ENCODE data around the gene PHLDB2.

The PHLDB2 gene

DNA sequence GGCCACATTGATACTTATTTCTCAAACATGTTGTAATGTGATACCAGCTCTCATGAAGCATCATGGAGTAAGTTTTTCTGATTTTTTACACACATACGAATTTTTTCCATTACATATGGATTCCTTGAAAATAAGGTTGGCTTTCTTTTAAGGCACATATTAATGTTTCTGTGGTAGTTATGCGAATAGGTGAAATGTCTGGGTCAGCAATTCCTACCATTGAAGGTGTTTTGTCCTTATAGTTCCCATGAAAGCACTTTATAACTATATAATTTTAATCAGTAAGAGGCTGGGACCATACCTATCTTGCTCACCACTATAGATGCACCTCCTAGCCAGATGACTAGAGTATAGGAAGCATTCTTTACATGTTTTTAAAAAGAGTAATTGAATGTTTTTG lies 33.0 kb downstream of the PHLDB2 start:
- no peak overlapping the region for H3K27ac ChIP-seq (replicated peaks; ENCODE audit: low read length)
- no peak overlapping the region for H3K4me3 ChIP-seq (ENCODE audit: low read length in 2 of 2)
- H2BK15ac ChIP-seq (ENCODE audit: low read length): no peak overlapping the region
- no peak overlapping the region for H3K18ac ChIP-seq (ENCODE audit: low read length)
- no peak overlapping the region for H4K91ac ChIP-seq (ENCODE audit: low read depth, low read length, poor library complexity)
- peaks cover 0 to 55% of the 10 kb centered on the region in 2 donors for H3K36me3 ChIP-seq (replicated peaks in 1 of 2; ENCODE audit: control insufficient read depth in 2 of 2, insufficient read depth in 2 of 2, low read length in 2 of 2)
- H2AK5ac ChIP-seq (ENCODE audit: low read depth, low read length): no peak overlapping the region
- no peaks in the 10 kb centered on the region for H3K27me3 ChIP-seq (ENCODE audit: control insufficient read depth in 3 of 3, insufficient read depth in 3 of 3, low read depth in 1 of 3, low read length in 3 of 3)
- H2BK12ac ChIP-seq (ENCODE audit: low read length): no peak overlapping the region
- no peak overlapping the region for H3K4me2 ChIP-seq (ENCODE audit: insufficient read depth, low read length, poor library complexity, severe bottlenecking)
- H3K23ac ChIP-seq (ENCODE audit: low read depth, low read length, poor library complexity): no peak overlapping the region
- H4K8ac ChIP-seq (ENCODE audit: low read depth, low read length): no peak overlapping the region
- no peaks in the 10 kb centered on the region for H3K4me1 ChIP-seq (ENCODE audit: control insufficient read depth in 2 of 2, insufficient read depth in 1 of 2, low read depth in 1 of 2, low read length in 2 of 2)
- no peak overlapping the region for H2AFZ ChIP-seq (ENCODE audit: low read length)
- no peak overlapping the region for H3K4ac ChIP-seq (ENCODE audit: low read length)
- H3K14ac ChIP-seq (ENCODE audit: low read length): no peak overlapping the region
- H3K9ac ChIP-seq (ENCODE audit: low read depth, low read length, poor library complexity): no peak overlapping the region
- no peaks in the 10 kb centered on the region for H3K79me1 ChIP-seq (ENCODE audit: low read depth, low read length)
- H2BK120ac ChIP-seq (ENCODE audit: low read depth, low read length): no peak overlapping the region
- no peak overlapping the region for H2BK5ac ChIP-seq (ENCODE audit: low read length)
- no peak for DNase-seq (ENCODE audit: low spot score)
- WGBS, 2 donors (ENCODE audit: extremely low coverage in 2 of 2, insufficient read length in 2 of 2, insufficient replicate concordance in 1 of 2): no CpG with 5 or more reads among the region's 2 CpGs
- H3K9me3 ChIP-seq (replicated peaks in 1 of 2; ENCODE audit: control insufficient read depth in 2 of 2, insufficient read depth in 1 of 2, low read depth in 1 of 2, low read length in 2 of 2): peaks cover 0 to 12% of the 10 kb centered on the region in 2 donors

DNA sequence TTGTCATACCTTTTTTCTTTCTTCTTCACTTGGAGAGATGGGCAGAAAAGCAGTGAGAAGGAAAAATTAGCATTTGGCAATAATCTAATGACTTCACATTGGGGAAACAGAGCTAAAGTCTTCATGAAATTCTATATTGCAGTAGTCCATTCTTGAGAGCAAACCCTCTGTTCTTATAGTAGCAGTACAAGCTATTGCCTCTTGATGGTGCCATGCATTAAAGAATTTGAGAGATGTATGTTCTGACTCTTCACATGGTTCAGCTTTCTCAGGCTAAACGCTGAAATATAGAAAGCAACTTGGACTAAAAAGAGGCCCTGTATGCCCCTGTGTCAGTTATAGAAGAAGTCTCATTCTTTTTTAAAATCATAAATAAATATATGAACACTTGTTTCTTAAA lies 36.0 kb downstream of the PHLDB2 start:
- Histone ChIP-seq H3K14ac (ENCODE audit: low read length) (no peak overlapping the region), H2BK120ac (ENCODE audit: low read depth, low read length) (no peak overlapping the region), H3K4me2 (ENCODE audit: insufficient read depth, low read length, poor library complexity, severe bottlenecking) (no peak overlapping the region), H3K79me1 (ENCODE audit: low read depth, low read length) (no peaks in the 10 kb centered on the region), H3K23ac (ENCODE audit: low read depth, low read length, poor library complexity) (no peak overlapping the region), H2BK5ac (ENCODE audit: low read length) (no peak overlapping the region), H3K9me3 (replicated peaks in 1 of 2; ENCODE audit: control insufficient read depth in 2 of 2, insufficient read depth in 1 of 2, low read depth in 1 of 2, low read length in 2 of 2) (peaks cover 0 to 31% of the 10 kb centered on the region in 2 donors), H3K36me3 (replicated peaks in 1 of 2; ENCODE audit: control insufficient read depth in 2 of 2, insufficient read depth in 2 of 2, low read length in 2 of 2) (peaks cover 0 to 48% of the 10 kb centered on the region in 2 donors), H2BK12ac (ENCODE audit: low read length) (no peak overlapping the region), H2AFZ (ENCODE audit: low read length) (no peak overlapping the region), H2BK15ac (ENCODE audit: low read length) (no peak overlapping the region), H2AK5ac (ENCODE audit: low read depth, low read length) (no peak overlapping the region), H3K27ac (replicated peaks; ENCODE audit: low read length) (no peak overlapping the region), H4K91ac (ENCODE audit: low read depth, low read length, poor library complexity) (no peak overlapping the region), H3K4ac (ENCODE audit: low read length) (no peak overlapping the region), H3K4me1 (ENCODE audit: control insufficient read depth in 2 of 2, insufficient read depth in 1 of 2, low read depth in 1 of 2, low read length in 2 of 2) (no peaks in the 10 kb centered on the region), H3K9ac (ENCODE audit: low read depth, low read length, poor library complexity) (no peak overlapping the region), H3K18ac (ENCODE audit: low read length) (no peak overlapping the region), H3K4me3 (ENCODE audit: low read length in 2 of 2) (no peak overlapping the region), H3K27me3 (ENCODE audit: control insufficient read depth in 3 of 3, insufficient read depth in 3 of 3, low read depth in 1 of 3, low read length in 3 of 3) (no peaks in the 10 kb centered on the region), H4K8ac (ENCODE audit: low read depth, low read length) (no peak overlapping the region)
- DNase-seq (ENCODE audit: low spot score): no peak
- WGBS, 2 donors (ENCODE audit: extremely low coverage in 2 of 2, insufficient read length in 2 of 2, insufficient replicate concordance in 1 of 2): no CpG with 5 or more reads among the region's 1 CpG

DNA sequence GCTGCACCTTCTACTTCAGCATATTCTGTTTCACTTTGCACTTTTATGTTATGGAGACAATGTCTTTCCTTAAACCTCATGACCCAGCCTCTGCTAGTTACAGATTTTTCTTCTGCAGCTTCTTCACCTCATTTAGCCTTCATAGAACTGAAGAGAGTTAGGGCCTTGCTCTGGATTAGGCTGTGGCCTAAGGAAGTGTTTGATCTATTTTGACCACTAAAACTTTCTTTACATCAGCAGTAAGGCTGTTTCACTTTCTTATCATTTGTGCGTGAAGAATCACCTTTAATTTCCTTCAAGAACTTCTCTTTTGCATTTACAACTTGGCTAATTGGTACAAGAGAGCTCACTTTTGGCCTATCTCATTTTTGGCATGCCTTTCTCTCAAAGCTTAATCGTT lies 40.9 kb downstream of the PHLDB2 start:
- no CpG with 5 or more reads among the region's 2 CpGs for WGBS, 2 donors (ENCODE audit: extremely low coverage in 2 of 2, insufficient read length in 2 of 2, insufficient replicate concordance in 1 of 2)
- Histone ChIP-seq H3K9ac (ENCODE audit: low read depth, low read length, poor library complexity) (no peak overlapping the region), H3K4me3 (ENCODE audit: low read length in 2 of 2) (no peak overlapping the region), H3K27ac (replicated peaks; ENCODE audit: low read length) (no peak overlapping the region), H3K79me1 (ENCODE audit: low read depth, low read length) (no peaks in the 10 kb centered on the region), H3K18ac (ENCODE audit: low read length) (no peak overlapping the region), H4K8ac (ENCODE audit: low read depth, low read length) (no peak overlapping the region), H2BK120ac (ENCODE audit: low read depth, low read length) (no peak overlapping the region), H3K9me3 (replicated peaks in 1 of 2; ENCODE audit: control insufficient read depth in 2 of 2, insufficient read depth in 1 of 2, low read depth in 1 of 2, low read length in 2 of 2) (peaks cover 0 to 38% of the 10 kb centered on the region in 2 donors), H2BK15ac (ENCODE audit: low read length) (no peak overlapping the region), H2BK5ac (ENCODE audit: low read length) (no peak overlapping the region), H4K91ac (ENCODE audit: low read depth, low read length, poor library complexity) (no peak overlapping the region), H3K36me3 (replicated peaks in 1 of 2; ENCODE audit: control insufficient read depth in 2 of 2, insufficient read depth in 2 of 2, low read length in 2 of 2) (peaks cover 0 to 55% of the 10 kb centered on the region in 2 donors), H3K4me1 (ENCODE audit: control insufficient read depth in 2 of 2, insufficient read depth in 1 of 2, low read depth in 1 of 2, low read length in 2 of 2) (peaks cover 0 to 5% of the 10 kb centered on the region in 2 donors), H3K14ac (ENCODE audit: low read length) (no peak overlapping the region), H3K23ac (ENCODE audit: low read depth, low read length, poor library complexity) (no peak overlapping the region), H2AK5ac (ENCODE audit: low read depth, low read length) (no peak overlapping the region), H3K27me3 (ENCODE audit: control insufficient read depth in 3 of 3, insufficient read depth in 3 of 3, low read depth in 1 of 3, low read length in 3 of 3) (no peaks in the 10 kb centered on the region), H2BK12ac (ENCODE audit: low read length) (no peak overlapping the region), H2AFZ (ENCODE audit: low read length) (no peak overlapping the region), H3K4ac (ENCODE audit: low read length) (no peak overlapping the region), H3K4me2 (ENCODE audit: insufficient read depth, low read length, poor library complexity, severe bottlenecking) (no peak overlapping the region)
- DNase-seq (ENCODE audit: low spot score): no peak

DNA sequence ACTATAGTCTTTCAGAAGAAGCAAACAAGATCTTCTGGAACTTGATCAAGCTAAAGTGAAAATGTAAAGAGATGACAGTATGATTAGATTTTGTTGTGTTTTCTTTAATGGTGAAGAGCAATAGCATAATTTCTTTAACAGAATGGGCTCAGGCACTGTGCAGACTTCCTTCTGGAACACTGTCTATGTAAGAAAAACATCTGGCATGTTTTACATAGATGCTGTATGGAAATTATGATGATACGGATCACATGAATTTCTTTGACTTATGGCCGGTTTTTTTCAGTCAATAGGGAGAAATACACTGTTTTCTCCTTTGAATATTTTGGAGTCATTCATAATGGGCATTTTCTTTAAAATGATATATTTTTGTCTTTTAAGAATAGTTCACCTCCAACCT lies 42.6 kb downstream of the PHLDB2 start:
- WGBS, 2 donors (ENCODE audit: extremely low coverage in 2 of 2, insufficient read length in 2 of 2, insufficient replicate concordance in 1 of 2): no CpG with 5 or more reads among the region's 2 CpGs
- Histone ChIP-seq H3K4ac (ENCODE audit: low read length) (no peak overlapping the region), H4K91ac (ENCODE audit: low read depth, low read length, poor library complexity) (no peak overlapping the region), H3K4me1 (ENCODE audit: control insufficient read depth in 2 of 2, insufficient read depth in 1 of 2, low read depth in 1 of 2, low read length in 2 of 2) (peaks cover 0 to 5% of the 10 kb centered on the region in 2 donors), H2AFZ (ENCODE audit: low read length) (no peak overlapping the region), H3K27me3 (ENCODE audit: control insufficient read depth in 3 of 3, insufficient read depth in 3 of 3, low read depth in 1 of 3, low read length in 3 of 3) (no peaks in the 10 kb centered on the region), H2BK15ac (ENCODE audit: low read length) (no peak overlapping the region), H2BK5ac (ENCODE audit: low read length) (no peak overlapping the region), H3K4me2 (ENCODE audit: insufficient read depth, low read length, poor library complexity, severe bottlenecking) (no peak overlapping the region), H4K8ac (ENCODE audit: low read depth, low read length) (no peak overlapping the region), H3K4me3 (ENCODE audit: low read length in 2 of 2) (no peak overlapping the region), H3K9ac (ENCODE audit: low read depth, low read length, poor library complexity) (no peak overlapping the region), H3K14ac (ENCODE audit: low read length) (no peak overlapping the region), H3K79me1 (ENCODE audit: low read depth, low read length) (no peaks in the 10 kb centered on the region), H3K36me3 (replicated peaks in 1 of 2; ENCODE audit: control insufficient read depth in 2 of 2, insufficient read depth in 2 of 2, low read length in 2 of 2) (peaks cover 0 to 72% of the 10 kb centered on the region in 2 donors), H3K9me3 (replicated peaks in 1 of 2; ENCODE audit: control insufficient read depth in 2 of 2, insufficient read depth in 1 of 2, low read depth in 1 of 2, low read length in 2 of 2) (peaks cover 0 to 42% of the 10 kb centered on the region in 2 donors), H2BK120ac (ENCODE audit: low read depth, low read length) (no peak overlapping the region), H3K27ac (replicated peaks; ENCODE audit: low read length) (no peak overlapping the region), H3K18ac (ENCODE audit: low read length) (no peak overlapping the region), H3K23ac (ENCODE audit: low read depth, low read length, poor library complexity) (no peak overlapping the region), H2AK5ac (ENCODE audit: low read depth, low read length) (no peak overlapping the region), H2BK12ac (ENCODE audit: low read length) (no peak overlapping the region)
- DNase-seq (ENCODE audit: low spot score): no peak
